Measurements from ENCODE around the gene HBEGF. TPM values are rescaled to one million over a fixed set of nuclear protein-coding genes. Genes with fewer than 3 reads are reported as not detected.

Gene HBEGF
- total and polyA plus RNA-seq, 4 donors = 0.60 to 1.0 (median 0.78) TPM

GRCh38 chr5:140287801-140288521 is 58.4 kb downstream of the HBEGF start:
- no peak for TF ChIP-seq REST (IDR thresholded peaks at IDR 0.05)
- TF ChIP-seq RAD21 (IDR thresholded peaks at IDR 0.05) = no peak
- TF ChIP-seq CTCF (IDR thresholded peaks at IDR 0.05; ENCODE audit: low read depth, low read length, missing input control) = no peak
- TF ChIP-seq JUND (IDR thresholded peaks at IDR 0.05) = no peak
- TF ChIP-seq EGR1 (IDR thresholded peaks at IDR 0.05; ENCODE audit: low read depth in 2 of 2) = no peak
- TF ChIP-seq TAF1 (conservative IDR thresholded peaks at IDR 0.05) = no peak
- no peak for TF ChIP-seq RXRA (IDR thresholded peaks at IDR 0.05)
- TF ChIP-seq HNF4A (conservative IDR thresholded peaks at IDR 0.05) = no peak
- no peak for TF ChIP-seq MAX (IDR thresholded peaks at IDR 0.05)
- no peak for TF ChIP-seq GABPA (IDR thresholded peaks at IDR 0.05 in 1 of 2, conservative IDR thresholded peaks at IDR 0.05 in 1 of 2)
- no peak for TF ChIP-seq FOXA1 (IDR thresholded peaks at IDR 0.05)
- no peak for TF ChIP-seq SP1 (IDR thresholded peaks at IDR 0.05)
- no peak for TF ChIP-seq NR2F2 (IDR thresholded peaks at IDR 0.05)
- TF ChIP-seq YY1 (IDR thresholded peaks at IDR 0.05) = no peak
- TF ChIP-seq HNF4G (IDR thresholded peaks at IDR 0.05) = no peak
- no peak for TF ChIP-seq ZBTB33 (IDR thresholded peaks at IDR 0.05)
- TF ChIP-seq ATF3 (IDR thresholded peaks at IDR 0.05) = no peak

More at GRCh38 chr5:140287801-140288521, 58.4 kb downstream of the HBEGF start:
- no peak for DNase-seq (ENCODE audit: low spot score)
- Histone ChIP-seq H3K27ac (ENCODE audit: low read depth in 1 of 2, low read length in 2 of 2) (no peak overlapping the region), H3K36me3 (ENCODE audit: control insufficient read depth in 4 of 4, insufficient read depth in 3 of 4, low read depth in 1 of 4, low read length in 3 of 4) (no peaks in the 10 kb centered on the region), H3K9ac (ENCODE audit: low read depth in 1 of 2, low read length in 2 of 2) (no peak overlapping the region), H3K27me3 (ENCODE audit: control insufficient read depth in 4 of 4, insufficient read depth in 4 of 4, low read length in 3 of 4) (no peaks in the 10 kb centered on the region), H3K4me3 (ENCODE audit: low read depth in 1 of 3, low read length in 3 of 3) (no peak overlapping the region), H3K9me3 (ENCODE audit: control insufficient read depth in 4 of 4, low read length in 3 of 4) (no peaks in the 10 kb centered on the region), H3K4me1 (ENCODE audit: control insufficient read depth in 4 of 4, insufficient read depth in 4 of 4, low read length in 3 of 4) (peaks cover 0 to 5% (median 1%) of the 10 kb centered on the region in 4 donors)
- WGBS = 93% methylated on average over 7 of the region's 7 CpGs

Measured in liver (tissue), 9 donors.